ENCODE results near the gene FBXO47.
"Not testable (repeated sequence)": the region's sequence is repeated elsewhere in the genome, so short reads cannot be mapped to it uniquely, and the experiment has no call there.

- not testable (repeated sequence) for TF ChIP-seq CTCF, EZH2, EZH2phosphoT487 (IDR thresholded peaks at IDR 0.05)
These were observed 55.5 kb downstream of the FBXO47 start for GRCh38 chr17:38911731-38912081.
